Left lung (tissue), 10 donors: ENCODE data around the gene FAAP20. TPM values are rescaled to one million over a fixed set of nuclear protein-coding genes. Genes with fewer than 3 reads are reported as not detected.

Experiments used
- ATAC-seq: fragments of 200-7000 bp; cut with Tn5 transposase; one replicate; pipeline ENCODE4 v1.9.1; 2020; ENCODE audit warnings: moderate library complexity
- DNase-seq, 4 donors: peaks; one replicate each; pipeline ENCODE4 v3.0.0-alpha.2; 2013 to 2020
- H3K27ac ChIP-seq, 2 donors: fragments of 200-600 bp; sonication (generic) in 1 of 2; one replicate each; pipeline versions ENCODE4 v1.5.0 to v1.8.0; 2020 to 2021
- H3K27me3 ChIP-seq, 2 donors: fragments of 200-600 bp; sonication (generic) in 1 of 2; one replicate each; pipeline versions ENCODE4 v1.5.0 to v1.8.0; 2020 to 2021
- H3K36me3 ChIP-seq, 2 donors: fragments of 200-600 bp; sonication (generic) in 1 of 2; one replicate each; pipeline versions ENCODE4 v1.5.0 to v1.8.0; 2020 to 2021
- H3K4me1 ChIP-seq, 2 donors: fragments of 200-600 bp; one replicate each; pipeline ENCODE4 v1.8.0; 2021
- H3K4me3 ChIP-seq, 2 donors: fragments of 200-600 bp; sonication (generic) in 1 of 2; one replicate each; pipeline versions ENCODE4 v1.5.0 to v1.8.0; 2020 to 2021; ENCODE audit warnings: mild to moderate bottlenecking in 1 of 2
- H3K9me3 ChIP-seq, 2 donors: fragments of 200-600 bp; sonication (generic) in 1 of 2; one replicate each; pipeline versions ENCODE4 v1.5.0 to v1.8.0; 2020 to 2021
- intact Hi-C, 2 donors: fragments of 100-400 bp; cut with DNase I; formaldehyde crosslinking; loops; one replicate each; pipeline versions ENCODE4 v1.11.2 to v1.14.2; 2022
- polyA plus RNA-seq, 6 donors: library from polyadenylated mRNA; unstranded; fragments of 120-200 nt; gene quantifications; one replicate each; pipeline ENCODE4 v1.2.1, GENCODE V29; 2013; ENCODE audit not compliant: insufficient read length in 6 of 6
- total RNA-seq, 2 donors: library from RNA; stranded (reverse); fragmentation: NEBNext Ultra II Directional; extraction: Animal tissue kit (Norgen Biotek cat#: 25700); gene quantifications; one replicate each; pipeline ENCODE4 v1.2.1, GENCODE V29; 2021
- TF ChIP-seq, protein P1 (sequence below), 2 donors: fragments of 200-600 bp; sonication (generic) in 1 of 2; IDR thresholded peaks; one replicate each; pipeline versions ENCODE4 v1.5.0 to v1.8.0; 2021; ENCODE audit warnings: antibody characterized with exemption in 2 of 2
- donor health status: DM: no; HTN: yes; CAD: no.
- donor health status: DM: no; HTN: no; CAD: no.

FAAP20 gene
- total and polyA plus RNA-seq, 8 donors, result 29.5 to 69.7 (median 45.8) TPM

DNA sequence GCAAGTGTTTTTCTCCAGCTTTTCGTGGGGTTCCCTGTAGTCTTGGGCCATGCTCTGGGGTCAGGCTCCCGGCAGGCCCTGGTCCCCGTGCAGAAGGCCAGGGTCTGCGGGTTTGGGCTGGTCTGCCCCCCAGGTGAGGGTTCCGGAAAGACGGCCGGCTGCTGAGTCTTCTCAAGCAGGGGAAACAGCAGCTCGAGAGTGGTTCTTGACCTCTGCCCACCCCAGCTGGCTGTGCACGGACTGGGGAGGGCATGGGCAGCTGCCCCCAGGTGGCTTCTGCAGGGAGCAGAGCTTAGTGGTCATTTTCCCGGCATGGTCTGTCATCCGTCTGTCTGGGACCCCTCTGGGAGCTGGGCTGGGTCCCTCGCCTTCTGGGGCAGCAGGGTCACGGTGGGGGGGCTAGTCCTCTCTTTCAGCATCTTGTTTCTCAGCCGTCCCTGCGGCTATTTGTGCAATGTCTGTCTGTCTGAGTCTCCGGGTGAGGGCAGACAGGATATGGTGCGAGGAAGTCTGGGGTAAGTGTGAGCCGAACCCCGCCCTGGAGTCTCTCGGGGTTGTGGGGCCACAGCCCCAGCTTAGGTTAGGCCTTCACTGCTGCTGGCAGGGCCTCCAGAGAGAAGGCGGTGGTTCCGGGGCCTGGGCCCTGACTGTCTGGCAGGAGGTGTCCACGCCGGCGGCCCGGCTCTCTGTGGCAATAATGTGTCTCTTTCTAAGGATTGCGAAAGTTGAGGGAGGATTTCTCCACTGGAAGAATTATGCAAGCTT, 39.6 kb upstream of the FAAP20 start:
- Histone ChIP-seq H3K9me3 (no peaks in the 10 kb centered on the region), H3K27ac (peak overlapping the region; percentile 89 to 93), H3K27me3 (no peaks in the 10 kb centered on the region), H3K4me3 (peak overlapping the region; percentile 8 to 93), H3K4me1 (peaks cover 74 to 98% of the 10 kb centered on the region in 2 donors), H3K36me3 (no peaks in the 10 kb centered on the region)
- intact Hi-C loops, result loop anchor here in 1 of 2 donors (10.0 kb wide), 1 partner anchor 81 kb away; no protein-coding TSS in a partner anchor
- DNase-seq (peak; percentile 82 to 99 (median 92)), ATAC-seq (peak; percentile 67)
- TF ChIP-seq, protein P1, sequence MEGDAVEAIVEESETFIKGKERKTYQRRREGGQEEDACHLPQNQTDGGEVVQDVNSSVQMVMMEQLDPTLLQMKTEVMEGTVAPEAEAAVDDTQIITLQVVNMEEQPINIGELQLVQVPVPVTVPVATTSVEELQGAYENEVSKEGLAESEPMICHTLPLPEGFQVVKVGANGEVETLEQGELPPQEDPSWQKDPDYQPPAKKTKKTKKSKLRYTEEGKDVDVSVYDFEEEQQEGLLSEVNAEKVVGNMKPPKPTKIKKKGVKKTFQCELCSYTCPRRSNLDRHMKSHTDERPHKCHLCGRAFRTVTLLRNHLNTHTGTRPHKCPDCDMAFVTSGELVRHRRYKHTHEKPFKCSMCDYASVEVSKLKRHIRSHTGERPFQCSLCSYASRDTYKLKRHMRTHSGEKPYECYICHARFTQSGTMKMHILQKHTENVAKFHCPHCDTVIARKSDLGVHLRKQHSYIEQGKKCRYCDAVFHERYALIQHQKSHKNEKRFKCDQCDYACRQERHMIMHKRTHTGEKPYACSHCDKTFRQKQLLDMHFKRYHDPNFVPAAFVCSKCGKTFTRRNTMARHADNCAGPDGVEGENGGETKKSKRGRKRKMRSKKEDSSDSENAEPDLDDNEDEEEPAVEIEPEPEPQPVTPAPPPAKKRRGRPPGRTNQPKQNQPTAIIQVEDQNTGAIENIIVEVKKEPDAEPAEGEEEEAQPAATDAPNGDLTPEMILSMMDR (IDR thresholded peaks at IDR 0.05), result no peak

DNA sequence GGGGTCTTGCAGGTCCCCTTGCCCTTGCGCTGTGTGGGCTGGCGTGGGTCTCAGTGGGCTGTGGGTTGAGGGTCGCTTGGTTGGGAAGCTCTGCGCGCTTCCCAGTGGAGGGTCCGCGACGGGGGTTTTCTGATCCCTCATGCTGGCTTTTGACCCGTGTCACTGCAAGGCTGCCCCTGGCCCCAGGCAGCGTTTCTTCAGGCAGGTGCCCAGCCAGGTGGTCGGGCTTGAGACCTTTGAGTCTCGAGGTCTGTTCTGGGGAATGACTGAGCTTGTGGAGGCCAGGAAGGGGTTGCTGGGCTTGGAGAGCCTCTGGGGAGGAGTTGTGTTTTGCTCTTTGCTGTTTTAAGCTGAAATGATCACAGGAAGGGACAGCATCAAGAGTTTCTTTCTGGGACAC, 38.9 kb upstream of the FAAP20 start:
- H3K4me3 ChIP-seq, result peak overlapping the region in 1 of 2 donors; percentile 93
- DNase-seq (no peak), ATAC-seq (no peak)
- H3K27ac ChIP-seq, result peak overlapping the region; percentile 89 to 93
- H3K4me1 ChIP-seq, result peaks cover 66 to 90% of the 10 kb centered on the region in 2 donors
- TF ChIP-seq, protein P1 (IDR thresholded peaks at IDR 0.05), result no peak
- no peaks in the 10 kb centered on the region for H3K27me3 ChIP-seq
- H3K36me3 ChIP-seq, result no peaks in the 10 kb centered on the region
- H3K9me3 ChIP-seq, result no peaks in the 10 kb centered on the region
- intact Hi-C loops, result loop anchor here in 1 of 2 donors (10.0 kb wide), 1 partner anchor 81 kb away; no protein-coding TSS in a partner anchor

DNA sequence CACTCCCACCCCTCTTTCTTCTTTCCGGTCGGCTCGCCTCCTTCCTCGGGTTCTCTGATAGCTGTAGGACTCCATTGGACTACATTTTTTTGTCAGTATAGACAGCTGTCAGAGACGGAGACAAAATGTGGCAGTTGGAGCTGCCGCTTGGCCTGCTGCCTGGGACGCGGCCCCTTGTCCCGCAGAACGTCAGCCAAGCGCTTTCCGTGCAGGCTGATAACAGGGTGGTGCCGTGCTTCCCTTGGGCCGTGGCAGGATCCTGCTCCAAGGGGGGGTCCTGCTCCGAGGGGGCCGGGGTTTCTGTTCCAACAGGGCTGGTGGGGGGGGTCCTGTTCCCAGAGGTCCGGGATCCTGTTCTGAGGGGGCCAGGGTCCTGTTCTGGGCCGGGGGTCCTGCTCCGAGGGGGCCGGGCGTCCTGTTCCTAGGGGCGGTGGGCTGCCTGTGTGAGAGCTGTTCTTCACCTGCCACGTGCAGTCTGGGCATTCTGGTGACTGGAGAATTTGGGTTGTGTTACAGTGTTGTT, 38.4 kb upstream of the FAAP20 start:
- TF ChIP-seq, protein P1 (IDR thresholded peaks at IDR 0.05), result no peak
- Histone ChIP-seq H3K36me3 (no peaks in the 10 kb centered on the region), H3K27me3 (no peaks in the 10 kb centered on the region), H3K9me3 (no peaks in the 10 kb centered on the region), H3K27ac (peak overlapping the region; percentile 89 to 93), H3K4me3 (peak overlapping the region; percentile 69 to 93), H3K4me1 (peaks cover 62 to 86% of the 10 kb centered on the region in 2 donors)
- DNase-seq (peak in 1 of 4 donors; percentile 81), ATAC-seq (no peak)
- intact Hi-C loops, result loop anchor here in 1 of 2 donors (10.0 kb wide), 1 partner anchor 82 kb away; no protein-coding TSS in a partner anchor

DNA sequence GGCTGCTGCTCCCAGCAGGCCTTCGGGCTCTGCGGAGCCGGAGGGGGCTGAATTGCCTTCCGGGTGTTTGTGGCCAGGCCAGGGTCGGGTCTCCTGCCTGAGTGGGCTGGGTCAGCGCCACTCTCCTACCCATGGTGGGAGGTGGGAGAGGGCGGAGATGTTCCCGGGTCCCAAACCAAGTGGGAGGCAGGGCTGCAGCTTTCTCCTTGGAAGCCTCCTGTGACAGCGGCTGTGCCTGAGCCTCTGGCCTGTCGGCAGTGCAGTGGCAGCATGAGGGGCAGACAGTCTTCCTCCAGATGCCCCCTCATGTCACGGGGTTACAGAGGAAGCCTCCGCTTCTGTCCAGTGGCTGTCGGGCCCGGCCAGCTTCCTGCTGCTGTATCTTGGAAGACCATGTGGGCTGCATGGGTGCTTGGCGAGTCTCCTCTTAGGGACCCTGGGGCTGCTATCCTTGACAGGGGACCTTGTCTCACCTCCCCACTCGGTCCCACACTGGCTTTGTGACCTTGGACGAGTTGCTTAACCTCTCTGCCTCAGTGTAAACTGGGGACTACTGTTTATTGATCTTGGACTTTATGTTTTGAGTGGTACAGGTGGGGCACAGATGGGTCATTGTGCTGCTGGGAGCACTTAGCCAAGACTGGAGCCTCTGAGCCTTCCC, 37.8 kb upstream of the FAAP20 start:
- H3K9me3 ChIP-seq, result no peaks in the 10 kb centered on the region
- no peaks in the 10 kb centered on the region for H3K36me3 ChIP-seq
- TF ChIP-seq, protein P1 (IDR thresholded peaks at IDR 0.05), result no peak
- peaks cover 56 to 80% of the 10 kb centered on the region in 2 donors for H3K4me1 ChIP-seq
- H3K27me3 ChIP-seq, result no peaks in the 10 kb centered on the region
- H3K4me3 ChIP-seq, result peak overlapping the region; percentile 69 to 93
- ATAC-seq (no peak), DNase-seq (peak in 1 of 4 donors; percentile 81)
- intact Hi-C loops, result loop anchor here in 1 of 2 donors (10.0 kb wide), 1 partner anchor 82 kb away; no protein-coding TSS in a partner anchor
- H3K27ac ChIP-seq, result peak overlapping the region; percentile 89 to 93
